H1 (cell line): Measurements from ENCODE around the gene HMGCS2.

Source experiments
- CTCF ChIP-seq, 3 experiments: IDR thresholded peaks; 1 replicate in 2 of 3; 2 replicates in 1 of 3; pipeline versions ENCODE4 v1.5.1 to v1.6.1; 2011; ENCODE audit warnings: low read length in 3 of 3, mild to moderate bottlenecking in 3 of 3, inconsistent platforms in 2 of 3, low read depth in 1 of 3, moderate library complexity in 1 of 3; ENCODE audit not compliant: insufficient read depth in 1 of 3; ENCODE audit errors: control extremely low read depth in 1 of 3
- GTF2F1 ChIP-seq: IDR thresholded peaks from 2 replicates; pipeline ENCODE4 v1.6.1; 2012; ENCODE audit warnings: low read depth, low read length, improper control_type of control experiment, borderline replicate concordance
- MAX ChIP-seq: IDR thresholded peaks from 2 replicates; pipeline ENCODE4 v1.6.1; 2012; ENCODE audit warnings: inconsistent platforms
- POLR2AphosphoS5 ChIP-seq: IDR thresholded peaks from 2 replicates; pipeline ENCODE4 v1.6.1; 2011; ENCODE audit warnings: low read depth, low read length
- TBP ChIP-seq: IDR thresholded peaks from 2 replicates; pipeline ENCODE4 v1.6.1; 2011; ENCODE audit warnings: low read depth, low read length, improper control_type of control experiment

- TF ChIP-seq GTF2F1: no peak
- no peak for TF ChIP-seq POLR2AphosphoS5
- TF ChIP-seq MAX: no peak
- no peak for TF ChIP-seq TBP
- TF ChIP-seq CTCF (IDR thresholded peaks at IDR 0.05; ENCODE audit: control extremely low read depth in 1 of 3, insufficient read depth in 1 of 3, low read depth in 1 of 3, low read length in 3 of 3): no peak
Observed at GRCh38 chr1:119799599-119800177, 31.0 kb upstream of the HMGCS2 start.
